ENCODE data around the gene CREB5.

Gene CREB5

GRCh38 chr7:28430616-28431015, 18.3 kb downstream of the CREB5 start:
- Histone ChIP-seq H3K4me1 (ENCODE audit: insufficient read depth, low read length, poor library complexity, severe bottlenecking) (peaks cover 51% of the 10 kb centered on the region), H4K20me1 (ENCODE audit: insufficient read depth, low read length, poor library complexity, severe bottlenecking) (no peaks in the 10 kb centered on the region), H3K9me3 (ENCODE audit: insufficient read depth, low read depth, low read length) (no peaks in the 10 kb centered on the region), H3K79me2 (ENCODE audit: insufficient read depth, low read length) (no peaks in the 10 kb centered on the region), H3K36me3 (ENCODE audit: insufficient read depth, low read length) (no peaks in the 10 kb centered on the region), H3K27me3 (ENCODE audit: insufficient read depth, low read length, poor library complexity, severe bottlenecking) (no peaks in the 10 kb centered on the region), H3K4me3 (ENCODE audit: low read length, poor library complexity, severe bottlenecking) (no peak overlapping the region), H2AFZ (ENCODE audit: low read length) (no peak overlapping the region), H3K4me2 (ENCODE audit: low read depth, low read length, poor library complexity, severe bottlenecking) (no peak overlapping the region), H3K9ac (ENCODE audit: low read depth, low read length, poor library complexity, severe bottlenecking) (no peak overlapping the region), H3K9me2 (replicated peaks; ENCODE audit: low read depth, low read length) (no peaks in the 10 kb centered on the region), H3F3A (ENCODE audit: low read depth) (peaks cover 15% of the 10 kb centered on the region)
- TF ChIP-seq CTCF (conservative IDR thresholded peaks at IDR 0.05; ENCODE audit: low read length) = no peak
- TF ChIP-seq EZH2phosphoT487 (IDR thresholded peaks at IDR 0.05; ENCODE audit: borderline replicate concordance) = no peak

- Histone ChIP-seq H2AFZ (ENCODE audit: low read length) (no peak overlapping the region), H3K9me3 (ENCODE audit: insufficient read depth, low read depth, low read length) (no peaks in the 10 kb centered on the region), H3K36me3 (ENCODE audit: insufficient read depth, low read length) (no peaks in the 10 kb centered on the region), H3K4me2 (ENCODE audit: low read depth, low read length, poor library complexity, severe bottlenecking) (no peak overlapping the region), H3K9me2 (replicated peaks; ENCODE audit: low read depth, low read length) (no peaks in the 10 kb centered on the region), H3F3A (ENCODE audit: low read depth) (peaks cover 15% of the 10 kb centered on the region), H3K9ac (ENCODE audit: low read depth, low read length, poor library complexity, severe bottlenecking) (no peak overlapping the region), H3K4me3 (ENCODE audit: low read length, poor library complexity, severe bottlenecking) (no peak overlapping the region), H3K79me2 (ENCODE audit: insufficient read depth, low read length) (no peaks in the 10 kb centered on the region), H4K20me1 (ENCODE audit: insufficient read depth, low read length, poor library complexity, severe bottlenecking) (no peaks in the 10 kb centered on the region), H3K27me3 (ENCODE audit: insufficient read depth, low read length, poor library complexity, severe bottlenecking) (no peaks in the 10 kb centered on the region), H3K4me1 (ENCODE audit: insufficient read depth, low read length, poor library complexity, severe bottlenecking) (peaks cover 55% of the 10 kb centered on the region)
- TF ChIP-seq EZH2phosphoT487 (IDR thresholded peaks at IDR 0.05; ENCODE audit: borderline replicate concordance) = no peak
- TF ChIP-seq CTCF (conservative IDR thresholded peaks at IDR 0.05; ENCODE audit: low read length) = no peak
These were observed 19.8 kb downstream of the CREB5 start for GRCh38 chr7:28432105-28432504.

- H3K27me3 ChIP-seq (ENCODE audit: insufficient read depth, low read length, poor library complexity, severe bottlenecking) = no peaks in the 10 kb centered on the region
- H3K9ac ChIP-seq (ENCODE audit: low read depth, low read length, poor library complexity, severe bottlenecking) = peak overlapping the region; percentile 19
- H3K9me2 ChIP-seq (replicated peaks; ENCODE audit: low read depth, low read length) = no peaks in the 10 kb centered on the region
- no peak for TF ChIP-seq CTCF (conservative IDR thresholded peaks at IDR 0.05; ENCODE audit: low read length)
- no peak for TF ChIP-seq EZH2phosphoT487 (IDR thresholded peaks at IDR 0.05; ENCODE audit: borderline replicate concordance)
- H3K4me3 ChIP-seq (ENCODE audit: low read length, poor library complexity, severe bottlenecking) = peak overlapping the region; percentile 57
- H3K36me3 ChIP-seq (ENCODE audit: insufficient read depth, low read length) = no peaks in the 10 kb centered on the region
- H2AFZ ChIP-seq (ENCODE audit: low read length) = no peak overlapping the region
- H3K4me1 ChIP-seq (ENCODE audit: insufficient read depth, low read length, poor library complexity, severe bottlenecking) = peaks cover 58% of the 10 kb centered on the region
- peak overlapping the region; percentile 60 for H3K4me2 ChIP-seq (ENCODE audit: low read depth, low read length, poor library complexity, severe bottlenecking)
- peaks cover 15% of the 10 kb centered on the region for H3F3A ChIP-seq (ENCODE audit: low read depth)
- no peaks in the 10 kb centered on the region for H3K9me3 ChIP-seq (ENCODE audit: insufficient read depth, low read depth, low read length)
- no peaks in the 10 kb centered on the region for H4K20me1 ChIP-seq (ENCODE audit: insufficient read depth, low read length, poor library complexity, severe bottlenecking)
- no peaks in the 10 kb centered on the region for H3K79me2 ChIP-seq (ENCODE audit: insufficient read depth, low read length)
These were observed 20.7 kb downstream of the CREB5 start for GRCh38 chr7:28433039-28433438.

Data from Loucy (cell line).